Liver (tissue), 9 donors: Measurements from ENCODE around the gene TAMALIN. TPM values are rescaled to one million over a fixed set of nuclear protein-coding genes. Genes with fewer than 3 reads are reported as not detected.

Experiments
- DNase-seq: peaks from one replicate; pipeline ENCODE4 v3.0.0-alpha.2; 2017; ENCODE audit warnings: low spot score
- H3K27ac ChIP-seq, 2 donors: one replicate each; pipeline ENCODE4 v1.7.0; 2013; ENCODE audit warnings: inconsistent platforms in 2 of 2, low read length in 2 of 2, control low read depth in 1 of 2, low read depth in 1 of 2, mild to moderate bottlenecking in 1 of 2
- H3K27me3 ChIP-seq, 4 donors: one replicate each; pipeline versions ENCODE4 v1.6.1 to v1.7.0; 2013; ENCODE audit warnings: low read length in 3 of 4, inconsistent platforms in 1 of 4, mild to moderate bottlenecking in 1 of 4, moderate library complexity in 1 of 4; ENCODE audit not compliant: control insufficient read depth in 4 of 4, insufficient read depth in 4 of 4
- H3K36me3 ChIP-seq, 4 donors: one replicate each; pipeline versions ENCODE4 v1.6.1 to v1.7.0; 2013; ENCODE audit warnings: low read length in 3 of 4, mild to moderate bottlenecking in 3 of 4, low read depth in 1 of 4, moderate library complexity in 1 of 4; ENCODE audit not compliant: control insufficient read depth in 4 of 4, insufficient read depth in 3 of 4
- H3K4me1 ChIP-seq, 4 donors: one replicate each; pipeline versions ENCODE4 v1.6.1 to v1.7.0; 2013; ENCODE audit warnings: low read length in 3 of 4, mild to moderate bottlenecking in 3 of 4, moderate library complexity in 1 of 4; ENCODE audit not compliant: control insufficient read depth in 4 of 4, insufficient read depth in 4 of 4
- H3K4me3 ChIP-seq, 3 donors: one replicate each; pipeline versions ENCODE4 v1.6.1 to v1.7.0; 2013; ENCODE audit warnings: low read length in 3 of 3, control low read depth in 1 of 3, low read depth in 1 of 3, mild to moderate bottlenecking in 1 of 3
- H3K9ac ChIP-seq, 2 donors: one replicate each; pipeline ENCODE4 v1.7.0; 2013; ENCODE audit warnings: low read length in 2 of 2, mild to moderate bottlenecking in 2 of 2, moderate library complexity in 2 of 2, control low read depth in 1 of 2, low read depth in 1 of 2
- H3K9me3 ChIP-seq, 4 donors: one replicate each; pipeline versions ENCODE4 v1.6.1 to v1.7.0; 2013; ENCODE audit warnings: low read length in 3 of 4; ENCODE audit not compliant: control insufficient read depth in 4 of 4
- ATF3 ChIP-seq: IDR thresholded peaks from 2 replicates; pipeline ENCODE4 v1.6.1; 2016; ENCODE audit warnings: antibody characterized with exemption
- CTCF ChIP-seq: fragments of 150-350 bp; IDR thresholded peaks from 2 replicates; pipeline ENCODE4 v1.5.1; 2017; ENCODE audit warnings: improper control_type of control experiment, low read depth, low read length; ENCODE audit not compliant: missing input control
- EGR1 ChIP-seq, 2 donors: IDR thresholded peaks; 2 replicates each; pipeline ENCODE4 v1.6.1; 2016 to 2018; ENCODE audit warnings: antibody characterized with exemption in 2 of 2, low read depth in 2 of 2
- FOXA1 ChIP-seq: IDR thresholded peaks from 2 replicates; pipeline ENCODE4 v1.6.1; 2016; ENCODE audit warnings: antibody characterized with exemption
- FOXA2 ChIP-seq: IDR thresholded peaks from 2 replicates; pipeline ENCODE4 v1.6.1; 2016; ENCODE audit warnings: antibody characterized with exemption
- GABPA ChIP-seq, 2 donors: IDR thresholded peaks in 1 of 2; conservative IDR thresholded peaks in 1 of 2; 2 replicates each; pipeline ENCODE4 v1.6.1; 2016; ENCODE audit warnings: antibody characterized with exemption in 2 of 2, mild to moderate bottlenecking in 1 of 2, moderate library complexity in 1 of 2
- HNF4A ChIP-seq, 2 donors: conservative IDR thresholded peaks; 2 replicates each; pipeline ENCODE4 v1.6.1; 2016; ENCODE audit warnings: antibody characterized with exemption in 2 of 2, mild to moderate bottlenecking in 2 of 2
- HNF4G ChIP-seq: IDR thresholded peaks from 2 replicates; pipeline ENCODE4 v1.6.1; 2016; ENCODE audit warnings: antibody characterized with exemption
- JUND ChIP-seq, 2 donors: IDR thresholded peaks; 2 replicates each; pipeline ENCODE4 v1.6.1; 2016; ENCODE audit warnings: antibody characterized with exemption in 2 of 2
- MAX ChIP-seq: IDR thresholded peaks from 2 replicates; pipeline ENCODE4 v1.6.1; 2016; ENCODE audit warnings: antibody characterized with exemption
- NR2F2 ChIP-seq: IDR thresholded peaks from 2 replicates; pipeline ENCODE4 v1.6.1; 2016; ENCODE audit warnings: antibody characterized with exemption
- RAD21 ChIP-seq, 2 donors: IDR thresholded peaks; 2 replicates each; pipeline ENCODE4 v1.6.1; 2016; ENCODE audit warnings: antibody characterized with exemption in 2 of 2, mild to moderate bottlenecking in 2 of 2
- REST ChIP-seq: IDR thresholded peaks from 2 replicates; pipeline ENCODE4 v1.6.1; 2016; ENCODE audit warnings: antibody characterized with exemption, mild to moderate bottlenecking
- RXRA ChIP-seq, 2 donors: IDR thresholded peaks; 2 replicates each; pipeline ENCODE4 v1.6.1; 2017 to 2018; ENCODE audit warnings: antibody characterized with exemption in 2 of 2, mild to moderate bottlenecking in 1 of 2
- SP1 ChIP-seq: IDR thresholded peaks from 2 replicates; pipeline ENCODE4 v1.6.1; 2018; ENCODE audit warnings: antibody characterized with exemption, mild to moderate bottlenecking
- TAF1 ChIP-seq: conservative IDR thresholded peaks from 2 replicates; pipeline ENCODE4 v1.6.1; 2016; ENCODE audit warnings: antibody characterized with exemption, mild to moderate bottlenecking
- YY1 ChIP-seq: IDR thresholded peaks from 2 replicates; pipeline ENCODE4 v1.6.1; 2016; ENCODE audit warnings: antibody characterized with exemption, mild to moderate bottlenecking
- ZBTB33 ChIP-seq: IDR thresholded peaks from 2 replicates; pipeline ENCODE4 v1.6.1; 2016; ENCODE audit warnings: antibody characterized with exemption
- WGBS: extraction: QIAGEN DNeasy Blood & Tissue Kit; methylation state at CpG from one replicate; pipeline ENCODE4 v1.1.7; 2013; 5-methylcytosine and 5-hydroxymethylcytosine counted together
- polyA plus RNA-seq, 2 donors: library from polyadenylated mRNA; stranded (reverse) in 1 of 2; unstranded in 1 of 2; fragments of 200-250 nt in 1 of 2; fragments of >200 nt in 1 of 2; fragmentation: Nextera tagmentation in 1 of 2; extraction: Ambion mirVana in 1 of 2; gene quantifications; one replicate each; pipeline versions ENCODE4 v1.2.1 to v1.2.3, GENCODE V29; 2013 to 2015
- total RNA-seq, 2 donors: library from RNA; depleted of rRNA; stranded (reverse); fragments of >200 nt; gene quantifications; one replicate each; pipeline ENCODE4 v1.2.3, GENCODE V29; 2014
- donor health status: healthy.
- donor health status: healthy.
- donor health status: healthy.
- donor health status: healthy.
- donor health status: healthy.

The TAMALIN gene
- total and polyA plus RNA-seq, 4 donors: 1.1 to 9.9 (median 2.5) TPM

GRCh38 chr12:52019113-52019770, 12.5 kb downstream of the TAMALIN start:
- H3K4me3 ChIP-seq: no peak overlapping the region
- WGBS: 65% methylated on average over 13 of the region's 13 CpGs
- peaks cover 0 to 10% (median 8%) of the 10 kb centered on the region in 4 donors for H3K4me1 ChIP-seq
- peaks cover 0 to 2% (median 0%) of the 10 kb centered on the region in 4 donors for H3K36me3 ChIP-seq
- DNase-seq: no peak
- H3K27ac ChIP-seq: no peak overlapping the region
- no peaks in the 10 kb centered on the region for H3K9me3 ChIP-seq
- no peak for TF ChIP-seq CTCF
- TF ChIP-seq REST: no peak
- TF ChIP-seq HNF4A (conservative IDR thresholded peaks at IDR 0.05): no peak
- no peak for TF ChIP-seq GABPA (IDR thresholded peaks at IDR 0.05 in 1 of 2, conservative IDR thresholded peaks at IDR 0.05 in 1 of 2)
- no peak for TF ChIP-seq EGR1 (IDR thresholded peaks at IDR 0.05; ENCODE audit: low read depth in 2 of 2)
- TF ChIP-seq TAF1: no peak
- TF ChIP-seq YY1: no peak
- no peak for TF ChIP-seq RAD21 (IDR thresholded peaks at IDR 0.05)
- TF ChIP-seq FOXA1: no peak
- TF ChIP-seq SP1: no peak
- no peak for TF ChIP-seq RXRA (IDR thresholded peaks at IDR 0.05)
- no peak for TF ChIP-seq MAX
- TF ChIP-seq ATF3: no peak
- TF ChIP-seq FOXA2: no peak
- TF ChIP-seq NR2F2: no peak
- TF ChIP-seq ZBTB33: no peak
- TF ChIP-seq HNF4G: no peak
- no peak for TF ChIP-seq JUND (IDR thresholded peaks at IDR 0.05)
- H3K27me3 ChIP-seq: no peaks in the 10 kb centered on the region
- no peak overlapping the region for H3K9ac ChIP-seq
